Heart left ventricle (tissue), 16 donors: ENCODE results near the gene SLC38A11. TPM values are rescaled to one million over a fixed set of nuclear protein-coding genes. Genes with fewer than 3 reads are reported as not detected.

Experiments
- ATAC-seq, 4 donors: fragments of 200-7000 bp; cut with Tn5 transposase; one replicate each; pipeline ENCODE4 v1.9.1; 2020 to 2022; ENCODE audit warnings: moderate library complexity in 4 of 4, mild to moderate bottlenecking in 3 of 4, moderate number of reproducible peaks in 1 of 4
- DNase-seq, 5 donors: peaks; one replicate each; pipeline ENCODE4 v3.0.0-alpha.2; 2020
- H3K27ac ChIP-seq, 12 donors: fragments of 200-600 bp; sonication (generic) in 4 of 12; one replicate each; pipeline versions ENCODE4 v1.5.0 to v1.8.0; 2016 to 2022; ENCODE audit warnings: mild to moderate bottlenecking in 2 of 12
- H3K27me3 ChIP-seq, 9 donors: fragments of 200-600 bp; sonication (generic) in 2 of 9; one replicate each; pipeline versions ENCODE4 v1.5.1 to v1.8.0; 2016 to 2022; ENCODE audit warnings: mild to moderate bottlenecking in 3 of 9
- H3K36me3 ChIP-seq, 9 donors: fragments of 200-600 bp; sonication (generic) in 2 of 9; one replicate each; pipeline versions ENCODE4 v1.5.0 to v1.8.0; 2018 to 2022; ENCODE audit warnings: mild to moderate bottlenecking in 2 of 9
- H3K4me1 ChIP-seq, 12 donors: fragments of 200-600 bp; sonication (generic) in 4 of 12; one replicate each; pipeline versions ENCODE4 v1.5.0 to v1.8.0; 2016 to 2022; ENCODE audit warnings: mild to moderate bottlenecking in 3 of 12
- H3K4me3 ChIP-seq, 12 donors: fragments of 200-600 bp; sonication (generic) in 4 of 12; one replicate each; pipeline versions ENCODE4 v1.5.0 to v1.8.0; 2017 to 2022; ENCODE audit warnings: mild to moderate bottlenecking in 9 of 12, moderate library complexity in 4 of 12
- H3K9me3 ChIP-seq, 12 donors: fragments of 200-600 bp; sonication (generic) in 4 of 12; one replicate each; pipeline versions ENCODE4 v1.5.0 to v1.8.0; 2016 to 2022; ENCODE audit warnings: mild to moderate bottlenecking in 1 of 12
- CTCF ChIP-seq, 12 donors: fragments of 200-600 bp; sonication (generic) in 4 of 12; IDR thresholded peaks; one replicate each; pipeline versions ENCODE4 v1.5.0 to v1.8.0; 2018 to 2022; ENCODE audit warnings: antibody characterized with exemption in 12 of 12, mild to moderate bottlenecking in 5 of 12
- POLR2A ChIP-seq, 2 donors: fragments of 450-650 bp; IDR thresholded peaks; one replicate each; pipeline ENCODE4 v1.6.1; 2017; ENCODE audit warnings: antibody characterized with exemption in 2 of 2, mild to moderate bottlenecking in 2 of 2, moderate library complexity in 2 of 2
- WGBS, 4 donors: extraction: QIAGEN DNeasy Blood & Tissue Kit in 2 of 4; methylation state at CpG; one replicate each; pipeline versions ENCODE4 v1.1.5 to v1.1.7; 2013 to 2018; 5-methylcytosine and 5-hydroxymethylcytosine counted together
- intact Hi-C, 10 donors: fragments of 100-400 bp; cut with DNase I; formaldehyde crosslinking; loops; one replicate each; pipeline versions ENCODE4 v1.11.1 to v1.14.2; 2022
- polyA plus RNA-seq, 2 donors: library from polyadenylated mRNA; stranded (reverse); fragments of 200-250 nt; gene quantifications; one replicate each; pipeline ENCODE4 v1.2.3, GENCODE V29; 2013
- total RNA-seq, 9 donors: library from RNA; depleted of rRNA in 2 of 9; stranded (reverse); fragments of >200 nt in 2 of 9; fragmentation: NEBNext Ultra II Directional in 3 of 9; extraction: Animal tissue kit (Norgen Biotek cat#: 25700) in 3 of 9; gene quantifications; one replicate each; pipeline versions ENCODE4 v1.1.0 to v1.2.4, GENCODE V29; 2016 to 2023
- donor health status: ischemic (EF 13 %, LVEDD 7.1; RV severe dilation, severe dysfunction).
- donor health status: healthy with polysubstance abuse.
- donor health status: DM: no; HTN: yes; CAD: no.
- donor health status: DM: no; HTN: no; CAD: no.
- donor health status: ischemic (EF 25% LVEDD 6.9; RV normal size, moderate dysfunction).
- donor health status: ischemic (EF 25% LVEDD 5.7; RV mildly dilated, moderate dysfunction).
- donor health status: healthy.
- donor health status: DM: yes; HTN: yes; CAD: no.
- donor health status: ischemic (EF 35%, LVEDD 5.7; RV mildly dilated, moderate dysfunction).
- donor health status: nonischemic (EF 11% LVEDD 7.7; RV severe dilation, severe dysfunction).
- donor health status: DM: yes; HTN: yes; CAD: no.
- donor health status: PGD.
- donor health status: ischemic (EF 29% LVEDD 5.4; RV normal size, mild dysfunction).
- donor health status: nonischemic (EF 23%, LVEDD 6.1; RV moderate dilation, normal function).

Gene SLC38A11
- total and polyA plus RNA-seq, 11 donors, result 0.25 to 1.9 (median 0.55) TPM

GRCh38 chr2:164948540-164948939, 6.8 kb downstream of the SLC38A11 start:
- Histone ChIP-seq H3K36me3 (no peaks in the 10 kb centered on the region), H3K4me3 (no peak overlapping the region), H3K27me3 (peaks cover 0 to 14% (median 4%) of the 10 kb centered on the region in 9 donors), H3K27ac (no peak overlapping the region), H3K9me3 (no peaks in the 10 kb centered on the region), H3K4me1 (no peaks in the 10 kb centered on the region)
- ATAC-seq (no peak), DNase-seq (no peak)
- no peak for TF ChIP-seq CTCF (IDR thresholded peaks at IDR 0.05)
- intact Hi-C loops, result no loop called here
- WGBS, 4 donors, result 53 to 72% (median 61%) methylated on average over 1 of the region's 1 CpG

GRCh38 chr2:164947281-164947680, 8.0 kb downstream of the SLC38A11 start:
- peaks cover 0 to 4% (median 0%) of the 10 kb centered on the region in 9 donors for H3K27me3 ChIP-seq
- TF ChIP-seq POLR2A (IDR thresholded peaks at IDR 0.05) (no peak), CTCF (IDR thresholded peaks at IDR 0.05) (no peak)
- WGBS, 4 donors, result 86 to 92% (median 89%) methylated on average over 7 of the region's 7 CpGs
- DNase-seq (no peak), ATAC-seq (no peak)
- H3K4me1 ChIP-seq, result no peaks in the 10 kb centered on the region
- H3K27ac ChIP-seq, result no peak overlapping the region
- H3K36me3 ChIP-seq, result no peaks in the 10 kb centered on the region
- H3K4me3 ChIP-seq, result no peak overlapping the region
- no peaks in the 10 kb centered on the region for H3K9me3 ChIP-seq
- intact Hi-C loops, result no loop called here

GRCh38 chr2:164943289-164943688, 12.0 kb downstream of the SLC38A11 start:
- no peaks in the 10 kb centered on the region for H3K36me3 ChIP-seq
- no peak overlapping the region for H3K4me3 ChIP-seq
- DNase-seq (no peak), ATAC-seq (no peak)
- H3K4me1 ChIP-seq, result no peaks in the 10 kb centered on the region
- no peaks in the 10 kb centered on the region for H3K27me3 ChIP-seq
- intact Hi-C loops, result no loop called here
- no peaks in the 10 kb centered on the region for H3K9me3 ChIP-seq
- H3K27ac ChIP-seq, result no peak overlapping the region
- 85 to 95% (median 88%) methylated on average over 1 of the region's 1 CpG for WGBS, 4 donors
- no peak for TF ChIP-seq CTCF (IDR thresholded peaks at IDR 0.05)
- no peak for TF ChIP-seq POLR2A (IDR thresholded peaks at IDR 0.05)

GRCh38 chr2:164937864-164938401, 17.4 kb downstream of the SLC38A11 start:
- 65 to 79% (median 72%) methylated on average over 3 of the region's 3 CpGs for WGBS, 4 donors
- intact Hi-C loops, result no loop called here
- H3K9me3 ChIP-seq, result no peaks in the 10 kb centered on the region
- no peaks in the 10 kb centered on the region for H3K27me3 ChIP-seq
- no peaks in the 10 kb centered on the region for H3K36me3 ChIP-seq
- no peak overlapping the region for H3K4me3 ChIP-seq
- H3K4me1 ChIP-seq, result peaks cover 0 to 6% (median 0%) of the 10 kb centered on the region in 12 donors
- ATAC-seq, result no peak
- DNase-seq, result no peak
- no peak overlapping the region for H3K27ac ChIP-seq
- TF ChIP-seq CTCF (IDR thresholded peaks at IDR 0.05) (no peak), POLR2A (IDR thresholded peaks at IDR 0.05) (no peak)
